ENCODE measurements around the gene EIF3I. TPM values are rescaled to one million over a fixed set of nuclear protein-coding genes. Genes with fewer than 3 reads are reported as not detected.

EIF3I gene
- total RNA-seq, 1 donor from 2014 or later = 197 TPM

DNA sequence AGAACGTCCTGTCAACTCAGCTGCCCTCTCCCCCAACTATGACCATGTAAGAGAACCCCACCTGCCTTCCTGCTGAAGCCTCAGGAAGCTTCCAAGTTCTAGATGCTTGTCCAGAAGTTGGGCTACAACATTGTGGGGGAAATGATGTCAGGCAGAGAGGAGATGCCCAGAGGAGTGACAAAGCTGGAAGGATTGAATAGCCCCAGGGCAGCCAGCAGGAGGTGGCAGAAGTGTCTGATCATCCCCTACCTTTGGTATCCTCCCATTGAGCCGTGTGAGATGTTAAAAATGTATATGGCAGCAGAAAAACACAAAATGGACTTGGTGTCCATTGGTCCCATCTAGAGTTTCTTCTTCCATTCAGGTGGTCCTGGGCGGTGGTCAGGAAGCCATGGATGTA is 6.6 kb downstream of the EIF3I start:
- intact Hi-C loops (cut with micrococcal nuclease) = no loop called here

GRCh38 chr1:32231843-32232432 is 9.7 kb downstream of the EIF3I start:
- intact Hi-C loops (cut with micrococcal nuclease) = no loop called here

DNA sequence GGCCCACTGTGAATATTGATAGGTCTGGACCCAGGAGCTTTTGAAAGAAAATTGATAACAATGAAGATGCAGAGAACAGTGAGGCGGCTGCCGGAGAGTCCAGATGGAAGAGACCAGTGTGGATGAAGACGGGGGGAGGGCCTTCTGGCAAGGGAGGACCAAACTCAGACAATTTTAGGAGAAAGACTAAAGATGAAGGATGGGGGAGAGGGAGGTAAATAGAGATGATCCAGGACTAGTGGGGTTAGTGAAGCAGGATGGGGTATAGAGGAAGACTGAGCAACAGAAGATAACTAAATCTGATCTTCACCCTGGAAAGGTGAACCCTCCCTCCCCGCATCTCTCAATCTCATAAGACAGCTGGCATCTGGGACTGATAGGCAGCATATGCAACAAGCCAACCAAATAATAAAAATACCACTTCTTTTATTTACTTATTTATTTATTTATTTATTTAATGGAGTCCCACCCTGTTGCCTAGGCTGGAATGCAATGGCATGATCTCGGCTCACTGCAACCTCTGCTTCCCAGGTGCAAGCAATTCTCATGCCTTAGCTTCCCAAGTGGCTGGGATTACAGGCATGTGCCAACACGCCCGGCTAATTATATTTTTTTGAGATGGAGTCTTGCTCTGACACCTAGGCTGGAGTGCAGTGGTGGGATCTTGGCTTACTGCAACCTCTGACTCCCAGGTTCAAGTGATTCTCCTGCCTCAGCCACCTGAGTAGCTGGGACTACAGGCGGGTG is 10.5 kb downstream of the EIF3I start:
- intact Hi-C loops (cut with micrococcal nuclease) = no loop called here

GRCh38 chr1:32234792-32235191 is 12.6 kb downstream of the EIF3I start:
- intact Hi-C loops (cut with micrococcal nuclease) = no loop called here

DNA sequence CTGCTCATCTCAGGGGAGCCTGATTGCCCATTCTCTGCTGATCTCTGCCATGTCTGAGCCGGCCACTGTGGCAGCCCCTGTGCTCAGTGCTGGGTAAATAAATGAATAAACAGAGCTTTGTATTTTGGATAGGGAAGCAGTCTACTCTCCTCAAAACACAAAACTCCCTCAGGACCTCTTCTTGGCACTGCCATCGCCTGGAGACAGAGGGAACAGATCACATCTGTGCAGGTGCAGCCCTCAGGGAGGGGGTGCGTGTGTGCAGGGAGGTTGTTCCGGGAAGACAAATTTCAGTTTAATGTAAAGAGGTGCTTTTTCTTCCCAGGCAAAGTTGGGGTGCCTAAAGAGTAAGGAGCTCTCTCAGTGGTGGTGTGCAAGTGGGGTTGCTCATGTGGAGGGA is 17.1 kb downstream of the EIF3I start:
- intact Hi-C loops (cut with micrococcal nuclease) = no loop called here

GRCh38 chr1:32239790-32240139 is 17.6 kb downstream of the EIF3I start:
- intact Hi-C loops (cut with micrococcal nuclease) = loop anchor here (2.0 kb wide), 1 partner anchor 17 kb away; the partner anchor contains the start of genes EIF3I and TMEM234

GRCh38 chr1:32240140-32240951 is 18.1 kb downstream of the EIF3I start:
- intact Hi-C loops (cut with micrococcal nuclease) = loop anchor here (2.0 kb wide), 1 partner anchor 18 kb away; the partner anchor contains the start of genes EIF3I and TMEM234

- intact Hi-C loops (cut with micrococcal nuclease) = loop anchor here (1.0 to 2.0 kb wide), 2 partner anchors 9 to 18 kb away; partner anchors contain the start of genes EIF3I and TMEM234
Observed at GRCh38 chr1:32241001-32241763, 19.0 kb downstream of the EIF3I start.

- intact Hi-C loops (cut with micrococcal nuclease) = no loop called here
Observed at GRCh38 chr1:32242341-32242851, 20.2 kb downstream of the EIF3I start.

GRCh38 chr1:32246888-32247273 is 24.7 kb downstream of the EIF3I start, which contains the start of gene FAM167B:
FAM167B (plus strand) TSS chr1:32247222; CDS start chr1:32247422, 200 bp downstream.
- intact Hi-C loops (cut with micrococcal nuclease) = no loop called here

GRCh38 chr1:32247452-32247851 is 25.2 kb downstream of the EIF3I start:
- intact Hi-C loops (cut with micrococcal nuclease) = no loop called here

DNA sequence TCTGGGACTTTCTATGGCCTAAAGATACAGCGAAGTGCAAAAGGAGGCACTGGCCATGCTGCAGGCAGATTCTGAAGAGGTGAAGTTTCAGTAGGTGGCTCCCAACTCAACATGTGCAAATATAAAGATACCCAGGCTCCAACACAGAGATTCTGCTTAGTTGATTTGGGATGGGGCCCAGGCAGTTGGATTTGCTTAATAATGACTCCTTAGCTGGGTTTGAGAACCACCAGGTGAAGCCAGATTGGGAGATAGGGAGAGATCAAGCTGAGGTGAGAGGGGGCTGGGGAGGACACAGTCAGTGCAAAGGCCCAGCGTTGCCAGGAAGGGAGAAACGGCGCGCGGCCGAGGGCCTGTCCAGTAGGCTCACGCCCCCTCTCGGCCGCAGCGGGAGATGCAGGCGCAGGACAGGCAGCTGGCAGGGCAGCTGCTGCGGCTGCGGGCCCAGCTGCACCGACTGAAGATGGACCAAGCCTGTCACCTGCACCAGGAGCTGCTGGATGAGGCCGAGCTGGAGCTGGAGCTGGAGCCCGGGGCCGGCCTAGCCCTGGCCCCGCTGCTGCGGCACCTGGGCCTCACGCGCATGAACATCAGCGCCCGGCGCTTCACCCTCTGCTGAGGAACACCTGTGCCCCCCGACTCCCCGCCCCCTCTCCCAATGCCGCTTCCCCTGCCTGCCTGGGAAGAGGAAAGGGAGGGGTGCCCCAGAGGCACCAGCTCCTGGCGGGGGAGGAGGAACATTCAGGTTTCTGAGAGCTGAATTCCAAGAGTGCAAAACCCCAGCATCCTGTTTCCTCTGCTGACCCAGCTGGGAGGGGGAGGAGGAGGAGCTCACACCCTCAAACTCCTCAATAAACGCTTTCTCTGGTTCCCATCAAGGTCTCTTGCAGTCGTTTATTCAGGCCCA is 26.0 kb downstream of the EIF3I start:
- intact Hi-C loops (cut with micrococcal nuclease) = no loop called here

DNA sequence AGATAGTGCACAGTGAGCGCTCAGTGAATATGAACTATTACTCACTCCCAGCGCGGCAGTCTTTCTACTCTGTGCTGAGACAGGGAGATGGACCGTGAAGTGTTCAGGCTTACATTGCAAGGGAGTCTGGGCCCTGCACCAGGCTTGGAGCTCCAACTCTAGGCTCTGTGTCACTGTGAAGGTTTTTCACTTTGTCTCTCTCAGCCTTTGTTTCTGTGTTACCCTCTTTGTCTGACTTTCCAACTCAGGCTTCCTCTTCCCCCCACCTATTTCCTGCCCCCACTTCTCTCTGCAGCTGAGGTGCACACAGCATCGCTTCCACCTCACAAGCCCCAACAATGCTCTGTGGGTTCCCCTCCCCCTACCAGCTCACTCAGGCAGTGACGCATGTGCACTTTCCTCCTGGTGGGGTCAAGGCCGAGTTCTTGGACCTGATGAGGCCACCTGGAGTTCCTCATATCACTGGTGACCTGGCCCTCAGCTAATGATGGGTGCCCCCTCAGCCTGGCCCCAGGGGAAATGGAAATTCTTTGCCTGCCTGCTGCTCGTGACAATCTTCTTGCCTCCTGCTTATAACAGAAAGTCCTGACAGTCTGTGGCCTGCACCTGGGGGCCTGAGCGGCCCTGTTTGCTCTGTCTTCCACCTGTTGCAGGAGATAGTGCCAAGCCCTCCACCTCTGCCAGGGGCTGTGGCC is 27.8 kb downstream of the EIF3I start:
- intact Hi-C loops (cut with micrococcal nuclease) = loop anchor here (1.0 to 10.0 kb wide), 8 partner anchors 9 to 308 kb away; partner anchors contain the start of genes CCDC28B, EIF3I, KHDRBS1 and TMEM234

DNA sequence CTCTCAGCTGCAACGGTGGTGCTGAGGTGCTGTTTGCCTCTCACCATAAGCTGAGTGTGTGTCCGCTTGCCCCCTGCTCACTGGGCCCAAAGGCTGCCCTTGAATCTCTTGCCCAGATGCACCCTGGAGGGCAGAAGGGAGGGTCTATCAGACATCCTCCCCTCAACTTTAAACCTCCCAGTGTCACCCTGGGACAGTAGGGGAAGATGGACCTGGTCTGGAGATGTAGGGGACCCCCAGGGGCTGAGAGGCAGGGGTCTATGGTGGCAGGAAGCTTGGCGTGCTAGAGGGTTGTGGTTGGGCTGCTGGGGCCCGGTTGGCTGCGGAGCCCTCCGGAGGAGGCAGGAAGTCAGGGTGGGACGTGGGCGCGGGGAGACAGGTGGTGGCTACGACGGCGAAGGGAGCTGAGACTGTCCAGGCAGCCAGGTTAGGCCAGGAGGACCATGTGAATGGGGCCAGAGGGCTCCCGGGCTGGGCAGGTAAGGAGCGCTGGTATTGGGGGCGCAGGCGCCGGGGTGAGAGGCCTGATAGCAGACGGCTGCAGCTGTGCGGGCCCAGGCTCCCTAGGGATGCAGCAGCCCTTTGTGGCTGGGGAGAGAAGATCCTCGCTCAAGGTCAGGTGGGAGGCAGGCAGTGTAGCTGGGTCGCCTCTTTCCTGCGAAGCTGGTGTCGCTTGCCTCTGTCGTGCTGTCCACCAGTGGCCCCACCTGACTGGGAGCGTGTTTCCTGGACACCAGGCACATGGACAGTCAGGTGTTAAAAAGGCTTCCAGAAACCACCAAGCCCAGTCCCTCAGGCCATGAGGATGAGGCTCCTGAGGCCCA is 28.9 kb downstream of the EIF3I start, which contains the start of gene LCK:
TSS of gene LCK (plus strand) at position 373 of the 824 bp plus-strand sequence. CDS start 23,065 bp downstream, outside the sequence.
- intact Hi-C loops (cut with micrococcal nuclease) = loop anchor here (1.0 to 10.0 kb wide), 8 partner anchors 10 to 309 kb away; partner anchors contain the start of genes CCDC28B, EIF3I, KHDRBS1 and TMEM234

- intact Hi-C loops (cut with micrococcal nuclease) = loop anchor here (1.0 to 10.0 kb wide), 7 partner anchors 9 to 241 kb away; partner anchors contain the start of genes HDAC1 and KHDRBS1
Observed at GRCh38 chr1:32255072-32256071, 33.2 kb downstream of the EIF3I start.

DNA sequence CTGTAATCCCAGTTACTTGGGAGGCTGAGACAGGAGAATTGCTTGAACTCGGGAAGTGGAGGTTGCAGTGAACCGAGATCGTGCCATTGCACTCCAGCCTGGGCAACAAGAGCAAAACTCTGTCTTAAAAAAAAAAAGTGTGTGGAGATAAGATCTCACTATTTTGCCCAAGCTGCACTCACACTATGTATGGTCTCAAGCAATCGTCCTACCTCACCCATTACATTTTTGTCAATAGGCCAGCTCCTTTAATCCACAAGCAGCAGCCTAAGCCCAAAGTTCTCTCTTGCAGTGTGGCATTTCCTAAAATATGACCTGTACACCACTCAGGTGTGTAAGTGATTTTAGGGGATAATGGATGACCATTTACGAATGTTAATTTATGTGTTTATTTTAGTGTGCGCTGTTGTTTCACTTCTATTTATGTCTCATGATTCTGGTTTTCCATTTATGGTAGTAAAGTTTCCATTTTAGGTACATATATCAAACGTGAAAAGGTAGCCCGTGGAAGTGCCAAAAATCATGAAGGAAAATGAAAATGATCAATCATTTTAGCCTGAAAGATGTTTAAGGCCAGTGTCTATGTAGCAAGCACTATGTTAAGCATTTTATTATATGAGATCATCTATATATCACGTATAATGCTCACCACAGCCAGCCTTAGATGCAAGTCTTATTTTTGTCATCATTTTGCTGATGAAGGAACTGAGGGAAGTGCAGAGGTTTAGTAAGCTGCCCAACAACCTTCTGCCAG is 34.4 kb downstream of the EIF3I start:
- intact Hi-C loops (cut with micrococcal nuclease) = loop anchor here (1.0 to 10.0 kb wide), 4 partner anchors 8 to 242 kb away; partner anchors contain the start of genes HDAC1 and KHDRBS1
